DND-41 (cell line): Measurements from ENCODE around the gene GOLGA8M.
"Not testable (repeated sequence)": the region's sequence is repeated elsewhere in the genome, so short reads cannot be mapped to it uniquely, and the experiment has no call there.

ENCODE experiments used
- EZH2 ChIP-seq: IDR thresholded peaks from 3 replicates; pipeline ENCODE4 v1.6.1; 2012; ENCODE audit warnings: borderline replicate concordance, low read depth, mild to moderate bottlenecking, moderate library complexity, low read length, inconsistent platforms; ENCODE audit not compliant: severe bottlenecking
- TF ChIP-seq, protein P1 (sequence below): IDR thresholded peaks from 2 replicates; pipeline ENCODE4 v1.5.1; 2012; ENCODE audit warnings: borderline replicate concordance, low read length, moderate library complexity, mild to moderate bottlenecking; ENCODE audit not compliant: poor library complexity, severe bottlenecking; ENCODE audit errors: extremely low read depth

DNA sequence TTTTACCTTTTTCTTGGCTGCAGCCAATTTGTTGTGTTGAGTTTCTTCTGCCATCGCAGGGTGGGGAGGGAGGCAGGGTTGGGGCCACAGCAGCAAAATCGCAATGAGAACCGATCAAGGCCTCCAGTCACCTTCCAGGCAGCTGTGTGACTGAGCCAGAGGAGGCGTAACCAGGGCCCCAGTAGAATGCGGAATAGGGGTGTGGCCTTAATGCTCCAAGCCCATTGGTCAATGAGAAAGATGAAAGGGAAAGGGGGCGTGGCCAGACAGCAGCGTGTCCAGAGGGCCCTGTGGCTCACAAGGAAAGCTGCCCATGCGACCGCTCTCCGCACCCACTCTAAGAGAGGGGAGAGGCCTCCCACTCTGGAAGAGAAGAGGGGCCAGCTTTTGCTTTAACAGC lies at the start of gene GOLGA8M:
- TF ChIP-seq, protein P1, sequence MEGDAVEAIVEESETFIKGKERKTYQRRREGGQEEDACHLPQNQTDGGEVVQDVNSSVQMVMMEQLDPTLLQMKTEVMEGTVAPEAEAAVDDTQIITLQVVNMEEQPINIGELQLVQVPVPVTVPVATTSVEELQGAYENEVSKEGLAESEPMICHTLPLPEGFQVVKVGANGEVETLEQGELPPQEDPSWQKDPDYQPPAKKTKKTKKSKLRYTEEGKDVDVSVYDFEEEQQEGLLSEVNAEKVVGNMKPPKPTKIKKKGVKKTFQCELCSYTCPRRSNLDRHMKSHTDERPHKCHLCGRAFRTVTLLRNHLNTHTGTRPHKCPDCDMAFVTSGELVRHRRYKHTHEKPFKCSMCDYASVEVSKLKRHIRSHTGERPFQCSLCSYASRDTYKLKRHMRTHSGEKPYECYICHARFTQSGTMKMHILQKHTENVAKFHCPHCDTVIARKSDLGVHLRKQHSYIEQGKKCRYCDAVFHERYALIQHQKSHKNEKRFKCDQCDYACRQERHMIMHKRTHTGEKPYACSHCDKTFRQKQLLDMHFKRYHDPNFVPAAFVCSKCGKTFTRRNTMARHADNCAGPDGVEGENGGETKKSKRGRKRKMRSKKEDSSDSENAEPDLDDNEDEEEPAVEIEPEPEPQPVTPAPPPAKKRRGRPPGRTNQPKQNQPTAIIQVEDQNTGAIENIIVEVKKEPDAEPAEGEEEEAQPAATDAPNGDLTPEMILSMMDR: not testable (repeated sequence)
- not testable (repeated sequence) for TF ChIP-seq EZH2
